GM12878 (cell line): Measurements from ENCODE around the gene INHBC. TPM values are rescaled to one million over a fixed set of nuclear protein-coding genes. Genes with fewer than 3 reads are reported as not detected.

Experiments used
- CEBPB ChIP-seq, 2 experiments: fragments of 150-350 bp in 1 of 2; IDR thresholded peaks; 2 replicates each; pipeline ENCODE4 v1.6.1; 2012 to 2014; ENCODE audit warnings: low read depth in 2 of 2, low read length in 2 of 2, borderline replicate concordance in 1 of 2, inconsistent platforms in 1 of 2
- CEBPZ ChIP-seq: fragments of 150-350 bp; IDR thresholded peaks from 2 replicates; pipeline ENCODE4 v1.6.1; 2016; ENCODE audit warnings: low read depth, low read length
- NRF1 ChIP-seq: conservative IDR thresholded peaks from 2 replicates; pipeline ENCODE4 v1.6.1; 2011; ENCODE audit warnings: mild to moderate bottlenecking, low read depth, low read length, improper control_type of control experiment
- TCF3 ChIP-seq: IDR thresholded peaks from 2 replicates; pipeline ENCODE4 v1.6.1; 2012; ENCODE audit warnings: low read depth, mild to moderate bottlenecking, low read length, borderline replicate concordance; ENCODE audit not compliant: insufficient read depth
- ZBTB33 ChIP-seq: fragments of 450-650 bp; IDR thresholded peaks from 2 replicates; pipeline ENCODE4 v1.6.1; 2017; ENCODE audit warnings: mild to moderate bottlenecking
- polyA plus RNA-seq, 11 experiments: library from polyadenylated mRNA; depleted of rRNA in 4 of 11; unstranded in 6 of 11; stranded (reverse) in 5 of 11; fragments of >200 nt; fragmentation: Nextera tagmentation in 4 of 11; fragmentation: Illumina TruSeq in 1 of 11; extraction: Ambion mirVana in 4 of 11; extraction: Trizol in 1 of 11; gene quantifications; 1 replicate in 1 of 11; 2 replicates in 10 of 11; pipeline versions ENCODE4 v1.2.1 to v1.2.3, GENCODE V29; 2011 to 2016; ENCODE audit warnings: inconsistent platforms in 2 of 11, missing spikeins in 2 of 11, low read depth in 1 of 11
- total RNA-seq, 4 experiments: library from RNA; depleted of rRNA in 3 of 4; stranded (reverse); fragments of >200 nt in 3 of 4; fragmentation: Illumina TruSeq in 1 of 4; extraction: Trizol in 1 of 4; gene quantifications; 2 replicates each; pipeline versions ENCODE4 v1.2.1 to v1.2.3, GENCODE V29; 2013 to 2021

INHBC gene
- total and polyA plus RNA-seq, 10 of the 15 experiments (the other 5 are each of a cell fraction or from before 2014, with no cell fraction given), result 0.04 to 0.22 (median 0.13) TPM; not detected in 5

GRCh38 chr12:57487597-57488401 lies 53.2 kb downstream of the INHBC start, which contains the start of gene MARS1 (continued):
- TF ChIP-seq ZBTB33 (no peak), NRF1 (no peak), TCF3 (no peak), CEBPB (IDR thresholded peaks at IDR 0.05; ENCODE audit: borderline replicate concordance in 1 of 2, low read depth in 2 of 2, low read length in 2 of 2) (peak in 1 of 2 experiments; percentile 75; a peak in 1 of 4 replicates), CEBPZ (no peak)
